HG02943 (cell line): ENCODE results near the gene SHISA8.

Experiments used
- ATAC-seq: cut with Tn5 transposase; IDR thresholded peaks from one replicate; pipeline ENCODE4 v1.9.1; 2021; ENCODE audit warnings: mild to moderate bottlenecking, low read depth, moderate library complexity; ENCODE audit not compliant: unreplicated experiment

The SHISA8 gene

DNA sequence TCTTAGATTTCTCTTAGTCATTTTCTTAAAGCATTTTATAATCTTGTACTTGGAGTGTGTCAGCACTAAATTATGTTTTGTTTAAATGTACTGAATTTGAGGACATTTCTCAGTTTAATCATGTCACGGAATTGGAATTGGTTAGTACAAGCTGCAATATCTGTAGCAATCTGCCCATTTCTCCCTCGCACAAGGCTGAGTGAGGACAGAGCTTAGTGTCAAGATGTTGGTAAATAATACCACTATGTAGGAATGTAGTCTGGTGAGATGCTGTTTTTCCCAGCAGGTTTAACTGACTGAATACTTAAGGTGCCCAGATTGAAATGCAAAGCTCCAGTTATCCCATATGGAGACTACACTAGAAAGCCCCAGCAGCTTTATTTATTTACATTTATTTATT lies 51.4 kb downstream of the SHISA8 start:
- ATAC-seq: no peak

DNA sequence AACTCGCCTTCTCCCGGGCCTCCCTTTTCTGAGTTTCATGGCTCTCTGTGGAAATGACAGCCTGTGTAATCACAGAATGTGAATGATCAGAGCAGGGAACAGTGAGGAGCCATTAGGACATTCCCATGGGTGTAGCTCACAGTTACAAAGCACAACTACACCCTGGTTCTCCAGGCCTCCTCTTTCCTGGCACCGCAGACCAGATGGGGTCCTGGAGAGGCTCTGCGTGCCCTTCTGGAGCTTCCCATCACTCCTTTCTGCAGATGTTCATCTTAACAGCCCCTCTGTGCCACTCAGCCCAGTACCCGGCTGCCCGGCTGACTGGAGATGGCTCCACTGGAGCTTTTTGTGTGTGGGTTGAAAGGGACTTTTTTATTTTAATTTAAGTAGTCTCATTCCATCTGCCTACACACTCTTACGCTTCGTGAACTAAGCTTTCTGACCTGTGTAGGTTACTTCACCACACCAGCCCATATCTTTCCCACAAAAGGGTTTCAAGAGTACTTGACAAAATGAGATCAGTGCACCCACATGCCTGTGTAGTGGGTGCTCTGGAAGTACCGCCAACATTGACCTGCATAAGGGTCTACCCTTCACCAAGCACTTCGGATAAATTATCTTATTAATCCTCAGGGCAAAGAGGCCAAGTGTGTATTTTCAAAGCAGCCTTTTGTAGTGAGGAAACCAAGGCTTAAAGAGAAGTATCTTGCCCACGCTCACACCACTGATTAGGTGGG lies 52.2 kb downstream of the SHISA8 start:
- ATAC-seq: no peak

DNA sequence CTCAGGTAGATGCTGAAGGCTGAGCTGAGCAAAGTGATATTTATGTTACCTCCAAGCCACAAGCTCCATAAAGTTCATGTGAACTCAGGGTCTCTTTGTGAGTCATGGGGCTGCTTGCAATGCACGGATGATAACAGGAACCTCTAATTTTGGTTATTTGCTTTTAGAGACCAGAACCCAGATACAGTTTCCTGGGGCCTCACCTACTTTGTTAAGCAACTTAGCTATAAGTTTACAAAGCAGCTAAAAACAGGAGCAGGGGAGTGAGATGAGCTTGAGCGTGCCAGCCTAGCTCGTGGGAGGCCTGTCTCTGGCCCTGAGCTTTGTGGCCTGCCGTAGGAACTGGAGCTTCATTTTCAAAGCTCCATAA lies 52.7 kb downstream of the SHISA8 start:
- no peak for ATAC-seq
